Peyer's patch (tissue), 4 donors: Measurements from ENCODE around the gene RFTN1.

ENCODE experiments used
- POLR2A ChIP-seq, 2 donors: fragments of 450-650 bp; IDR thresholded peaks; one replicate each; pipeline ENCODE4 v1.5.1; 2017; ENCODE audit warnings: antibody characterized with exemption in 2 of 2, mild to moderate bottlenecking in 2 of 2, moderate library complexity in 2 of 2
- TF ChIP-seq, protein P1 (sequence below), 6 experiments: fragments of 450-650 bp in 4 of 6; fragments of 200-600 bp in 2 of 6; sonication (generic) in 1 of 6; IDR thresholded peaks; one replicate each; pipeline ENCODE4 v1.5.1; 2017 to 2019; ENCODE audit warnings: antibody characterized with exemption in 6 of 6, mild to moderate bottlenecking in 3 of 6, moderate library complexity in 1 of 6

DNA sequence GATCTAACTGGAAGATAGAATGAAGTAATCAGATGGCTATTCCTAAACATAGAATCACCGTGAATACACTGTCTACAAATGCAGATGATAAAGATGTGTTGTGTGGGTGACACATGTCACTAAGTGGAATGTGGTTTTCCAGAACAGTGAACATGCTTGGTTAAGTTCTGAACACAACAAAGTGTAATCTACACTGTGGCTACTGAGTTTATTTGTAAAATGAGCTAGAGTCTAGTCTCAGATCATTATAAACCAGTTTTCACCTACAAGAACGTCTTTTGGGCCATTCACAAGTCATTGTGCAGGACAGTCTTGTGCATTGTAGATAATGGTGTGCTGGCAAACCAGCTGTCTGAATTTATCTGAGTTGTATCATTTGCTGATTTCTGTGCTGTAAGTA lies 213.2 kb downstream of the RFTN1 start:
- TF ChIP-seq, protein P1, sequence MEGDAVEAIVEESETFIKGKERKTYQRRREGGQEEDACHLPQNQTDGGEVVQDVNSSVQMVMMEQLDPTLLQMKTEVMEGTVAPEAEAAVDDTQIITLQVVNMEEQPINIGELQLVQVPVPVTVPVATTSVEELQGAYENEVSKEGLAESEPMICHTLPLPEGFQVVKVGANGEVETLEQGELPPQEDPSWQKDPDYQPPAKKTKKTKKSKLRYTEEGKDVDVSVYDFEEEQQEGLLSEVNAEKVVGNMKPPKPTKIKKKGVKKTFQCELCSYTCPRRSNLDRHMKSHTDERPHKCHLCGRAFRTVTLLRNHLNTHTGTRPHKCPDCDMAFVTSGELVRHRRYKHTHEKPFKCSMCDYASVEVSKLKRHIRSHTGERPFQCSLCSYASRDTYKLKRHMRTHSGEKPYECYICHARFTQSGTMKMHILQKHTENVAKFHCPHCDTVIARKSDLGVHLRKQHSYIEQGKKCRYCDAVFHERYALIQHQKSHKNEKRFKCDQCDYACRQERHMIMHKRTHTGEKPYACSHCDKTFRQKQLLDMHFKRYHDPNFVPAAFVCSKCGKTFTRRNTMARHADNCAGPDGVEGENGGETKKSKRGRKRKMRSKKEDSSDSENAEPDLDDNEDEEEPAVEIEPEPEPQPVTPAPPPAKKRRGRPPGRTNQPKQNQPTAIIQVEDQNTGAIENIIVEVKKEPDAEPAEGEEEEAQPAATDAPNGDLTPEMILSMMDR (IDR thresholded peaks at IDR 0.05) = no peak
- TF ChIP-seq POLR2A (IDR thresholded peaks at IDR 0.05) = no peak
